Stomach (tissue), 9 donors: ENCODE data around the gene PNMA8A. TPM values are rescaled to one million over a fixed set of nuclear protein-coding genes. Genes with fewer than 3 reads are reported as not detected.

Experiments used
- DNase-seq, 2 donors: peaks; one replicate each; pipeline versions ENCODE4 v3.0.0 to v3.0.0-alpha.2; 2013 to 2019
- H3K27ac ChIP-seq, 5 donors: fragments of 200-600 bp in 4 of 5; sonication (generic) in 4 of 5; one replicate each; pipeline ENCODE4 v1.5.1; 2013 to 2019; ENCODE audit warnings: mild to moderate bottlenecking in 1 of 5, moderate library complexity in 1 of 5
- H3K27me3 ChIP-seq, 3 donors: fragments of 200-600 bp; sonication (generic); one replicate each; pipeline ENCODE4 v1.5.1; 2017 to 2019; ENCODE audit warnings: mixed run types in 1 of 3
- H3K36me3 ChIP-seq, 4 donors: fragments of 200-600 bp; sonication (generic); 1 replicate in 3 of 4; 2 replicates in 1 of 4; pipeline ENCODE4 v1.5.1; 2016 to 2019
- H3K4me1 ChIP-seq, 4 donors: fragments of 200-600 bp; sonication (generic); one replicate each; pipeline ENCODE4 v1.5.1; 2016 to 2019
- H3K4me3 ChIP-seq, 4 donors: fragments of 200-600 bp; sonication (generic) in 3 of 4; one replicate each; pipeline ENCODE4 v1.5.1; 2016 to 2019; ENCODE audit warnings: mild to moderate bottlenecking in 1 of 4
- H3K9me3 ChIP-seq, 4 donors: fragments of 200-600 bp; sonication (generic); one replicate each; pipeline ENCODE4 v1.5.1; 2016 to 2019
- EP300 ChIP-seq: sonication (generic); formaldehyde crosslinking; IDR thresholded peaks from one replicate; pipeline ENCODE4 v1.6.1; 2017; ENCODE audit warnings: antibody characterized with exemption
- POLR2A ChIP-seq, 4 donors: fragments of 450-650 bp; IDR thresholded peaks; one replicate each; pipeline ENCODE4 v1.6.1; 2016; ENCODE audit warnings: antibody characterized with exemption in 4 of 4, control low read depth in 2 of 4, mild to moderate bottlenecking in 1 of 4, moderate library complexity in 1 of 4
- POLR2AphosphoS5 ChIP-seq, 3 donors: sonication (generic); formaldehyde crosslinking; IDR thresholded peaks; one replicate each; pipeline ENCODE4 v1.6.1; 2016; ENCODE audit warnings: antibody characterized with exemption in 3 of 3
- WGBS, 5 donors: extraction: QIAGEN DNeasy Blood & Tissue Kit in 3 of 5; methylation state at CpG; one replicate each; pipeline versions ENCODE4 v1.1.5 to v1.1.7; 2013 to 2018; 5-methylcytosine and 5-hydroxymethylcytosine counted together
- intact Hi-C: fragments of 100-400 bp; cut with DNase I; formaldehyde crosslinking; loops from one replicate; pipeline ENCODE4 v1.15.1; 2023; ENCODE audit warnings: low total_unique reads
- polyA plus RNA-seq, 3 donors: library from polyadenylated mRNA; stranded (reverse); fragments of 200-250 nt; gene quantifications; one replicate each; pipeline ENCODE4 v1.2.3, GENCODE V29; 2013
- total RNA-seq, 5 donors: library from RNA; depleted of rRNA; stranded (reverse); fragments of >200 nt; gene quantifications; one replicate each; pipeline versions ENCODE4 v1.1.0 to v1.2.3, GENCODE V29; 2014 to 2016
- TF ChIP-seq, protein P1 (sequence below), 7 experiments: fragments of 450-650 bp in 4 of 7; fragments of 200-600 bp in 3 of 7; sonication (generic) in 3 of 7; IDR thresholded peaks; one replicate each; pipeline ENCODE4 v1.5.1; 2016 to 2019; ENCODE audit warnings: antibody characterized with exemption in 7 of 7, control low read depth in 2 of 7, mild to moderate bottlenecking in 1 of 7
- donor health status: healthy with polysubstance abuse.
- donor health status: Bipolar disorder and iron deficiency.
- donor health status: healthy.

PNMA8A gene
- total and polyA plus RNA-seq, 8 donors, result 0.43 to 4.8 (median 1.4) TPM; not detected in 2

DNA sequence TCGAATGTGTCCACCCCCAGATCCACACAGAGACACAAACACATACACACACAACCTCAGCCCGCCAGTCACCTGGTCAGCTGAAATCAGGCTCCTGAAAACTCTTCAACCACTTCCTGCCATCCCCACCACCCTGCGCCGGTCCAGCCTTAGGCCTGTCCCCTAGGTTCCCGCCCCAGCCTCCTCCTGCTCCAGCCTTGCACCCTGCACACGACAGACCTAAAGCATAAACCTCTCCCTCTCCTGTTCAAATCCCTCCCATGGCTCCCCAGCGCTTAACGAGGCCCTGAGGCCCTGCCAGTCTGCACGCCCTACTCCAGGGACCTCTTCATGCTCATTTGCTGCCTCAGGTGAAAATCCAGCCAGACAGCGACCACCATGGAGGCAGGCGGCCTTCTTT is 17.2 kb upstream of the PNMA8A start:
- no peak for TF ChIP-seq POLR2AphosphoS5 (IDR thresholded peaks at IDR 0.05)
- TF ChIP-seq, protein P1, sequence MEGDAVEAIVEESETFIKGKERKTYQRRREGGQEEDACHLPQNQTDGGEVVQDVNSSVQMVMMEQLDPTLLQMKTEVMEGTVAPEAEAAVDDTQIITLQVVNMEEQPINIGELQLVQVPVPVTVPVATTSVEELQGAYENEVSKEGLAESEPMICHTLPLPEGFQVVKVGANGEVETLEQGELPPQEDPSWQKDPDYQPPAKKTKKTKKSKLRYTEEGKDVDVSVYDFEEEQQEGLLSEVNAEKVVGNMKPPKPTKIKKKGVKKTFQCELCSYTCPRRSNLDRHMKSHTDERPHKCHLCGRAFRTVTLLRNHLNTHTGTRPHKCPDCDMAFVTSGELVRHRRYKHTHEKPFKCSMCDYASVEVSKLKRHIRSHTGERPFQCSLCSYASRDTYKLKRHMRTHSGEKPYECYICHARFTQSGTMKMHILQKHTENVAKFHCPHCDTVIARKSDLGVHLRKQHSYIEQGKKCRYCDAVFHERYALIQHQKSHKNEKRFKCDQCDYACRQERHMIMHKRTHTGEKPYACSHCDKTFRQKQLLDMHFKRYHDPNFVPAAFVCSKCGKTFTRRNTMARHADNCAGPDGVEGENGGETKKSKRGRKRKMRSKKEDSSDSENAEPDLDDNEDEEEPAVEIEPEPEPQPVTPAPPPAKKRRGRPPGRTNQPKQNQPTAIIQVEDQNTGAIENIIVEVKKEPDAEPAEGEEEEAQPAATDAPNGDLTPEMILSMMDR (IDR thresholded peaks at IDR 0.05), result no peak
- TF ChIP-seq POLR2A (IDR thresholded peaks at IDR 0.05), result no peak
- no peak for TF ChIP-seq EP300
- Histone ChIP-seq H3K4me1 (peaks cover 35 to 46% (median 39%) of the 10 kb centered on the region in 4 donors), H3K9me3 (no peaks in the 10 kb centered on the region), H3K27ac (no peak overlapping the region), H3K36me3 (no peaks in the 10 kb centered on the region), H3K4me3 (no peak overlapping the region), H3K27me3 (peaks cover 3 to 75% (median 55%) of the 10 kb centered on the region in 3 donors)
- 53 to 67% (median 58%) methylated on average over 11 of the region's 11 CpGs for WGBS, 5 donors
- intact Hi-C loops, result loop anchor here (5.0 kb wide), 1 partner anchor 96 kb away; no protein-coding TSS in a partner anchor
- DNase-seq, result peak in 1 of 2 donors; percentile 16

- no peak for TF ChIP-seq POLR2A (IDR thresholded peaks at IDR 0.05)
- TF ChIP-seq, protein P1 (IDR thresholded peaks at IDR 0.05), result peak in 5 of 7 experiments; percentile 89 to 97 (median 95)
- peak overlapping the region; percentile 22 to 30 (median 28) for H3K4me3 ChIP-seq
- no peaks in the 10 kb centered on the region for H3K36me3 ChIP-seq
- no peaks in the 10 kb centered on the region for H3K9me3 ChIP-seq
- intact Hi-C loops, result loop anchor here (5.0 kb wide), 1 partner anchor 96 kb away; no protein-coding TSS in a partner anchor
- DNase-seq, result peak; percentile 83 to 92
- no peak overlapping the region for H3K27ac ChIP-seq
- peaks cover 28 to 40% (median 33%) of the 10 kb centered on the region in 4 donors for H3K4me1 ChIP-seq
- H3K27me3 ChIP-seq, result peaks cover 3 to 68% (median 49%) of the 10 kb centered on the region in 3 donors
- WGBS, 5 donors, result 4 to 7% (median 6%) methylated on average over 36 to 38 of the region's 38 CpGs
These were observed 16.6 kb upstream of the PNMA8A start for GRCh38 chr19:46487802-46488445.

DNA sequence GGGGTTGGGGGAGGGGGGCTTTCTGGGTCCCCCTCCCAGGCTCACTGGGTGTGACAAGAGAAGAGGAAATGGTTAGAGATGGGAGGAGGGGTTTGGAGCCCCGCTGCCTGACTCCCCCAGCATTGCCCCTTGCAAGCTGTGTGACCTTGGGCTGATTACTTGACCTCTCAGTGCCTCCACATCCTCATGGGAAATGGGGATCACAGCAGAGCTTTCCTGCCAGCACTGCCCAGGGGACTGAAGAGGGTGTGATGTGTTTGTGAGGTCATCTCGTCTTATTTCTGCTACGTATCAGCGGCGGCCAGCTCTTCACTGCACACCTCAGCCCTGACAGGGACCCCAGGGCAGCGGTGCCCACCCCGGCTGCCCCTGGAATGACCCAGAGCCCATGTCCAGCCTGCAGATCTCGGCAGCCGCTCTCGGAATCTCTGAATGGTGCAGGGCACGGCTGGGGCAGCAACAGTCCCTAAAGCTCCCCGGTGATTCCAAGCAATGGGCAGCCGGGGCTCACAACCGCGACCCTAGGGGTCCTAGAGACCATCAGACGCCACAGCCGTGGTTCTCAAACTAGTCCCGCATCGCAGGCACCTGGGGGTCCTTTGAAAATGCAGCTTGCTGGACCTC is 15.9 kb upstream of the PNMA8A start:
- intact Hi-C loops, result loop anchor here (5.0 kb wide), 1 partner anchor 95 kb away; no protein-coding TSS in a partner anchor
- H3K4me3 ChIP-seq, result peak overlapping the region; percentile 22 to 30 (median 28)
- peaks cover 3 to 63% (median 47%) of the 10 kb centered on the region in 3 donors for H3K27me3 ChIP-seq
- H3K27ac ChIP-seq, result no peak overlapping the region
- 9 to 21% (median 13%) methylated on average over 10 to 19 of the region's 19 CpGs for WGBS, 5 donors
- H3K4me1 ChIP-seq, result peaks cover 24 to 34% (median 27%) of the 10 kb centered on the region in 4 donors
- peak in 1 of 2 donors; percentile 34 for DNase-seq
- no peaks in the 10 kb centered on the region for H3K9me3 ChIP-seq
- TF ChIP-seq, protein P1 (IDR thresholded peaks at IDR 0.05), result no peak
- TF ChIP-seq POLR2AphosphoS5 (IDR thresholded peaks at IDR 0.05) (no peak), POLR2A (IDR thresholded peaks at IDR 0.05) (no peak), EP300 (no peak)
- H3K36me3 ChIP-seq, result no peaks in the 10 kb centered on the region

DNA sequence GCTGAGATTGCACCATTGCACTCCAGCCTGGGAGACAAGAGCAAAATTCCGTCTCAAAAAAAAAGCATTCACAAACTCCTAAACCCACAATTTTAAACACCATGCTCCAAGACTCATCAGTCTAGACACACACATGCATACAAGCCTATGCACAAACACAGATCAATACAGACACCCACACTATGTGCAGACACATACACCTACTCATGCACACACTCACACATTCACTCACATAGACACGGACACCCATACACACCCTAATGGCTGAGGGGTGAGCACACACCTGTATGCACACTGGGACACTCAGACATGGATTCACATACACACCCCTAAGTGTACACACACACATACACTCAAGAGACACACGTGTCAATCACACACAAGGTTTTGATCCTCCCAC is 15.0 kb upstream of the PNMA8A start:
- Histone ChIP-seq H3K9me3 (no peaks in the 10 kb centered on the region), H3K27ac (no peak overlapping the region), H3K4me1 (peaks cover 24 to 31% (median 27%) of the 10 kb centered on the region in 4 donors), H3K4me3 (no peak overlapping the region), H3K36me3 (no peaks in the 10 kb centered on the region), H3K27me3 (peaks cover under 1 to 63% (median 38%) of the 10 kb centered on the region in 3 donors)
- TF ChIP-seq, protein P1 (IDR thresholded peaks at IDR 0.05), result no peak
- TF ChIP-seq POLR2A (IDR thresholded peaks at IDR 0.05) (no peak), EP300 (no peak), POLR2AphosphoS5 (IDR thresholded peaks at IDR 0.05) (no peak)
- DNase-seq, result no peak
- 74 to 83% (median 78%) methylated on average over 3 of the region's 3 CpGs for WGBS, 5 donors
- intact Hi-C loops, result loop anchor here (5.0 kb wide), 1 partner anchor 94 kb away; no protein-coding TSS in a partner anchor
